ENCODE data around the gene PROM2. TPM values are rescaled to one million over a fixed set of nuclear protein-coding genes. Genes with fewer than 3 reads are reported as not detected.

PROM2 gene
- polyA plus RNA-seq, 1 donor from 2014 or later, result not detected

DNA sequence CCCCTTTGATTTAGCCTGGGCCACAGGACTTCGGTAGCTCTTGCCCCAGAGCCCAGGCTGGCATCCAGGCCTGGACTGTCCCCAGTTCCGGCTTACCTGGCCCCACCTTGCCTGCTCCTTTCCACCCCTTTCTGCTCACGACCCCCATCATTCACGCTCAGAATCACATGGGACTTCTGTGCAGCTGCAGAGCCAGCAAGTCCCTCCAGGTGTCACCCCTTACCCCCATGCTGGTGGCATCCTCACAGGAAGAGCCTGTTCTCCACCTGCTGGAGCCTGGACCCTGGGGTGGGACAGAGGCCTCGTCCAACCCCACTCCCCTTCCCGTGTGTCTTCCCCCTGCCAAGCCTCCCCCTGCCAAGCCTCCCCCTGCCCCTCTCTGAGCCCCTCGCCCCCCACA, 15.0 kb downstream of the PROM2 start:
- no peaks in the 10 kb centered on the region for H3K27me3 Mint-ChIP-seq
- H3K9me3 Mint-ChIP-seq, result peaks cover 4 to 16% (median 10%) of the 10 kb centered on the region in 3 donors
- H3K4me1 Mint-ChIP-seq, result peaks cover 0 to 2% (median 0%) of the 10 kb centered on the region in 3 donors
- no peak overlapping the region for H3K27ac Mint-ChIP-seq
- H3K36me3 Mint-ChIP-seq, result peaks cover 1% of the 10 kb centered on the region
- no peak overlapping the region for H3K4me3 Mint-ChIP-seq

DNA sequence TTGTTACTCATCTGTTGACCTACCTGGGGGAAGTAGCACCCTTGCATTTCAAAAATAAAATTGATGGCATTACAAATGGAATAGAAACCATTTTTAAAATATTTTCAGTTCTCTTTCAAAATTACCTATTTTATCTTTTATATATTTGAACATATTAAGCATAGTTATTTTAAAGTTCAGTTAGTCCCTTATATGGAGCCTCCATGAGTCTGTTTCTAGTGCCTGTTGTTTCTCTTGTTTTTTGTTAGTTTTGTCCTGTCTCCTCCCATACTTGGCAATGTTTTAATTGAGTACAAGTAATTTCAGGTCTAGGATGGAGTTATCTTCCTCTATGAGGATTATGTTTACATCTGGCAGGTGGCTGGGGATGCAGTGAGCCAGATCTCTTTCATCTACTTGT, 17.0 kb downstream of the PROM2 start:
- H3K36me3 Mint-ChIP-seq, result peaks cover 1% of the 10 kb centered on the region
- H3K4me3 Mint-ChIP-seq, result no peak overlapping the region
- peaks cover 4 to 16% (median 10%) of the 10 kb centered on the region in 3 donors for H3K9me3 Mint-ChIP-seq
- H3K4me1 Mint-ChIP-seq, result peaks cover 0 to 2% (median 0%) of the 10 kb centered on the region in 3 donors
- no peak overlapping the region for H3K27ac Mint-ChIP-seq
- no peaks in the 10 kb centered on the region for H3K27me3 Mint-ChIP-seq

DNA sequence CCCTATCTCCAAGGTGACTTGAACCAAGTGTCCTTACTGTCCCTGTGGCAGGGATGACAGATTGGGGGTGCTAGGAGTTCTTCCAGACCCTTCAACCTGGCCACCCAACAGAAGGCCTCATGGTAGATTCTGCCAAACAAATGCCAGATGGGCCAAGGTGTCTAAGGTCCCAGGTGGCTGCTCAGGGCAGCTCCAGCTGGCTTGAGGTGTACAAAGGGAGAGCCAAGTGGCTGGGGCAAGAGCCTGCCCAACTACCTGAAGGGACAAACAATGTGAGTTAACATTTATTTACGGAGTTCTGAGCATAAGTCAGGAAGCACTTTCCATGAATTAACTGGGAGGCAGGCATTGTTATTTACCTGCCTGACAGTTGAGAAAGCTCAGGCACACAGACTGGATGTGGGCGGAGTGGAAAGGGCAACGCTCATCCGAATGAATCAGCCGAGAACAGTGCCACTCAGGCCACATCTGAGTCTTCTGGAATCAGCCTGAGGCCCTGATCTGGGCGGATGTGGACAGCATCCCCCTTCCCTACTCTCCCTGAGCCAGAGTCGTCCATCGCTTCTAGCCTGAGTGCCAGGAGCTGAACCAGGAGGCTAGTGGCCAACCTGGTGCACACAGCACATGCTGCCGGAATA, 18.5 kb downstream of the PROM2 start:
- no peak overlapping the region for H3K27ac Mint-ChIP-seq
- peaks cover 4 to 16% (median 10%) of the 10 kb centered on the region in 3 donors for H3K9me3 Mint-ChIP-seq
- no peak overlapping the region for H3K4me3 Mint-ChIP-seq
- no peaks in the 10 kb centered on the region for H3K36me3 Mint-ChIP-seq
- H3K27me3 Mint-ChIP-seq, result no peaks in the 10 kb centered on the region
- H3K4me1 Mint-ChIP-seq, result no peaks in the 10 kb centered on the region

DNA sequence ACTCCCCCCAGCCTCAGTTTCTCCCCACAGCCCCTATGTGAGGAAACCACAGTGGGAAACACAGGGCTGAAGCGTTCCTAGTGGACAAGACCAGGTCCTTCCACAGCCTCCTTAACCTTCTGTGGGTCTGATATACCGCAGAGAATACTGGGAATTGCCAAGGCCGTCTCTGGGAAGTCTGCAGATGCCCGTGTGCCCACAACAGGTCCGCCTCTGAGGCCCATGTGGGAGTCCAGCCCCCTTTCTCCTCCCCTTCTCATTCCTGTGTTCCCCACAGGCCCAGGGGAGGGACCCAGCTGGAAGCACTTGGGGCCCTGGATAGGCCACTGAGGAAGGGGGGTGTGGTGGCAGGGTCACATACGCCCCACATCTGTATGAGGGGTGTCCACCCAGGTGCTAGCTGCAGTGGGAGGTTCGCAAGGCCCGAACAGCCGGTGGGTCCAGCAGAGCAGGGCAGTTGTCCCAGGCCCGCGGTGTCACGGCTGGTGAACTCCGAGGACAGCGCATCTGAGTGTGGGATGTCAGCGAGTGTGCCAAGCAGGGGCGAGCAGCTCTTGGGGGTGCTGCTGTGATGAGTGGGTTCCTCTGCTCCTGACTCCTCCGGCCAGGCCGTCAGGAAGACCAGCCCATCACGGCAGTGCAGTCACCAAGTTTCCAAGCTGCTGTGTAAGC, 20.5 kb downstream of the PROM2 start:
- no peaks in the 10 kb centered on the region for H3K27me3 Mint-ChIP-seq
- no peaks in the 10 kb centered on the region for H3K36me3 Mint-ChIP-seq
- peaks cover 4 to 16% (median 10%) of the 10 kb centered on the region in 3 donors for H3K9me3 Mint-ChIP-seq
- no peaks in the 10 kb centered on the region for H3K4me1 Mint-ChIP-seq
- H3K27ac Mint-ChIP-seq, result no peak overlapping the region
- no peak overlapping the region for H3K4me3 Mint-ChIP-seq

DNA sequence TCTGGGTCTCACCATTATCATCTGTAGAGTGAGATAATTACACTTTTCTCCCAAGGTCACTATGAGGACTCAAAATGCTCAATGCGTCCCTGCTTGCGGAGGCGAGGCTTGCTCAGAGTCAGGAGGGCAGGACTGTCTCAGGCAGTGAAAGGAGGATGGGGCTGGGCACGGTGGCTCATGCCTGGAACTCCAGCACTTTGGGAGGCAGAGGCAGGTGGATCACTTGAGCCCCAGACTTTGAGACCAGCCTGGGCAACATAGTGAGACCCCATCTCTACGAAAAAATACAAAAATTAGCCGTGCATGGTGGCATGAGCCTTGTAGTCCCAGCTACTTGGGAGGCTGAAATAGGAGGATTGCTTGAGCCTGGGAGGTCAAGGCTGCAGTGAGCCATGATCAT, 21.1 kb downstream of the PROM2 start:
- Mint-ChIP-seq H3K4me1 (no peaks in the 10 kb centered on the region), H3K4me3 (no peak overlapping the region), H3K27me3 (no peaks in the 10 kb centered on the region), H3K27ac (no peak overlapping the region), H3K36me3 (no peaks in the 10 kb centered on the region), H3K9me3 (peaks cover 4 to 12% (median 8%) of the 10 kb centered on the region in 3 donors)

DNA sequence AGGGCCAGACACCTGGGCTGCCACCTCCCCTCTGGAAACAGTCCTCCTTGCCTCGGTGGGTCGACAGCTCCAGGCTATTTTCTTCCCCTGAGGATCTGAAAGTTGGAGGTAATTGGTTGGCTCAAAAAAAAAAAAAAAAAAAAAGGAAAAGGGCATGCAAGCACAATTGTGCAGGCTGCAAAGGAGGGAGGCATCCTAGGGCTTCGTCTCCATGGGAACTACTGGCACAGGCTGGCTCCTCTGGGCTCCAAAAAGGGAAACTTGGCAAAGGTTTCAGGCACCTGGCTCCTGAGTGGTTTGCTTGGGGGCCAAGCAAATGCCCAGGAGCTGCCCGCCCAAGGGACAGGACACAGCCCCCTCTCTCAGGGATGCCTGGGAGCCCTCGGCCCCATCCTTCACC, 21.8 kb downstream of the PROM2 start:
- Mint-ChIP-seq H3K9me3 (peaks cover 2 to 5% (median 3%) of the 10 kb centered on the region in 3 donors), H3K27ac (no peak overlapping the region), H3K36me3 (no peaks in the 10 kb centered on the region), H3K27me3 (no peaks in the 10 kb centered on the region), H3K4me3 (no peak overlapping the region), H3K4me1 (no peaks in the 10 kb centered on the region)

DNA sequence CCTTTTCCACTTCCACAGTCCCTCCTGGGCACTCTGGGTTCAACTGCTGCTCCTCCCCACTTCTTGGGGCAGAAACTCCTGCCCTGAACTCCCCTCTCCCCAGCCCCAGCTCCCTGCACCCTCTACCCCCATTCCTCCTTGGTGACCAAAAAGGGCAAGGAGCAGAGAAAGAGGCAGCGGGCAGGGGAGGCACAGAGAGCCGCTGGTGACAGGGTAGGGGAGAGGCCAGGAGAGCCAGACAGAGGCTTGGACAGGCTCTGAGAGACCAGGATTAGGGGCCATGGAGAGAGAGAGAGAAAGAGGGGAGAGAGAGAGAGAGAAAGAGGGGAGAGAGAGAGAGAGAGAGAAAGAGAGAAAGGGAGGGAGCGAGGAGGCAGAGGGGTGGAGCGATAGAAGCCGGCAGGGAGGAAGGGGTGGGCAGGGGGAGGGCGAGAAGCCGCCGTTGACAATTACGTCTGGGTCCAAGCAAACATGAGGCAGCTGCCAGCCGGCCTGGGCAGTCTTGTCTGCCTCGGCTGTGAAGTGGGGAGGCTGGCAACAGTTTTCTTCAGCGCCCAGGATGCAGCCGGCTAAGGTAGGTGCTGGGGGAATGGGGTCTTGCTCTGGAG, 22.7 kb downstream of the PROM2 start, which contains the start of gene KCNIP3:
Gene KCNIP3 (plus strand): TSS at position 468 of the 608 bp plus-strand sequence. CDS start 92 bp downstream, at position 560.
- H3K4me3 Mint-ChIP-seq, result no peak within 1 kb of the TSS
- H3K27me3 Mint-ChIP-seq, result no peaks in the 10 kb centered on the region
- H3K36me3 Mint-ChIP-seq, result no peaks in the 10 kb centered on the region
- no peak within 1 kb of the TSS for H3K27ac Mint-ChIP-seq
- no peaks in the 10 kb centered on the region for H3K4me1 Mint-ChIP-seq
- peaks cover 0 to 1% (median 0%) of the 10 kb centered on the region in 3 donors for H3K9me3 Mint-ChIP-seq

DNA sequence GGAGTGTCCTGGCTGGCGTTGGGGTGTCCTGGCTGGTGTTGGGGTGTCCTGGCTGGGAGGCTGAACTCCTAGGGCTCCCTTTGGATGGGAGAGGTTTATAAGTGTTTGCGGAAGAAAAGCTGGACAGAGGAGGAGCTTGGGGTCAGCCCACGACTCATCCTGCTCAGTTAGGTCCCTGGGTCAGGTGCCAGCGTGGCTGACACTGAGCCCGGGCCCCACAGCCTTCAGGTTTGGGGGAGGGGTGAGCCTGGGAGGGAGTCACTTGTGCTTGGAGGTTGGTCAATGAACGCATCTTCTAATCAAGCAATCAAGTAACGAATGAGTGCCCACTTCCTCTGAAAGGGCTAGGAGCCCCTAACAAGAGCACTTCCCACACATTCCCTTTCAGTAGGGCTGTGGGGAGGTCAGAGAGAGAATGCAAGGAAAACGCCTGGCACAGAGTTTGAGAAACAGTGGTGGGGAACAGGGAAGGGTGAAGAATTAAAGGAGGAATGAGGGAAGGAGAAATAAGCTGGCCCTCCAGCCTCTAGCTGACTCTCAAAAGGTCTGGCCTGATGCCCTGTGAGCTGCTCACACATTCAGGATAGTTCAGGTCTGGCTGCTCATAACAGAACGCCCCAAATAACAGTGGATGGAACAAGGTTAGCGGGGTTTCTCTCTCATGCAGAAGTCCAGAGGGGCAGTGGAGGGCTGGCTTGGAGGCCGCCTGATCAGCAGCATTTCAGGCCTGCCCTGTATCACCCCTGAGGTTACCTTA, 23.6 kb downstream of the PROM2 start:
- H3K27me3 Mint-ChIP-seq, result peaks cover 1% of the 10 kb centered on the region
- H3K27ac Mint-ChIP-seq, result no peak overlapping the region
- no peaks in the 10 kb centered on the region for H3K36me3 Mint-ChIP-seq
- H3K4me3 Mint-ChIP-seq, result no peak overlapping the region
- peaks cover 0 to 1% (median 0%) of the 10 kb centered on the region in 3 donors for H3K9me3 Mint-ChIP-seq
- H3K4me1 Mint-ChIP-seq, result no peaks in the 10 kb centered on the region

DNA sequence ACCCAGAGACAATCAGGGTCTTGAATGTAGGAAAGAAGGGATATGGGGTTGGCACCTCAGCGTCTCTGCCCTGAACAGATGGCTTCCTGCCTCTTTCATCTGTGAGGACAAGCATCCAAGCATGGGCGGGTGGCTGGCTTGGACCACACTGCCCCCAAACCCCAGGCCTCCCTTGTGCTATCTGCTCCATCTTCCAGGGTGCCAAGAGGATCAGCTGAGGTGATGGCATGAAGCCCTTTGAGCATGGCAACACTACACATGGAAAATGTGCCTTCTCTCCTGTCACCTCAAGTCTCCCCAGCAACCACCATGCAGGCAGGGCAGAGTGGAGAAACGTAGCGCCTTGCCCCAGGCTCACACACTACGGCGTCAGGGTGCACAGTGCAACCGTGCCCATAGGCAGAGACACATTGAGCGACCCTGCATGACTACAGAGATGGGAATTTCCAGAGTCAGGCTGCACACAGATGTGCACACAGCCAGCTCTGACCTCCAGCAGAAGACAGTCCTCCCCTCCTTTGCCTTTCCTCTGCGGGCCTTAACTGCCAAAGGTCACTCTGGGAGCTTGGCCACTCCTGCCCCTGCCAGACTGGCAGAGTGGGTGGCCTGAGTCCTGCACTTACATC, 24.4 kb downstream of the PROM2 start:
- Mint-ChIP-seq H3K27me3 (peaks cover 1% of the 10 kb centered on the region), H3K36me3 (no peaks in the 10 kb centered on the region), H3K4me3 (no peak overlapping the region), H3K9me3 (no peaks in the 10 kb centered on the region), H3K27ac (no peak overlapping the region), H3K4me1 (no peaks in the 10 kb centered on the region)

DNA sequence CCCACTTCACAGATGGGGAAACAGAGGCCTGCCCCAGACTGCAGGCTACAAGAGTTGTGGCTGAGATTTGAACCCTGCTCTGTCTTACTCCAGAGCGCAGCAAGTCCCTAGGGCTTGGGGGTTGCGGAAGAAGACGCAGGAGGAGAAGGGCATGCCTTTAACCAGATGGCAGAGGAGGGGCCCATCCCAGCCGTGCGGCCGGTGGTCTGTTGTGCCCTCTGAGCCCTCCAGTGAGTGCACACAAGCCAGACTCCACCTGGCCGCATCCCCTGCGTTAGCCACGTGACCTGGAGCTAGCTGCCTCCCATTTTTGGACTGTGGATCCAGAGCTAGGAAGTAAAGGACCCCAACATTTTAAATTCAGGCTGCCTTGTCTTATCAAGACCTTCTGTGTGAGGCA, 25.7 kb downstream of the PROM2 start:
- Mint-ChIP-seq H3K4me1 (no peaks in the 10 kb centered on the region), H3K27me3 (peaks cover 1% of the 10 kb centered on the region), H3K4me3 (no peak overlapping the region), H3K9me3 (no peaks in the 10 kb centered on the region), H3K36me3 (no peaks in the 10 kb centered on the region), H3K27ac (no peak overlapping the region)

DNA sequence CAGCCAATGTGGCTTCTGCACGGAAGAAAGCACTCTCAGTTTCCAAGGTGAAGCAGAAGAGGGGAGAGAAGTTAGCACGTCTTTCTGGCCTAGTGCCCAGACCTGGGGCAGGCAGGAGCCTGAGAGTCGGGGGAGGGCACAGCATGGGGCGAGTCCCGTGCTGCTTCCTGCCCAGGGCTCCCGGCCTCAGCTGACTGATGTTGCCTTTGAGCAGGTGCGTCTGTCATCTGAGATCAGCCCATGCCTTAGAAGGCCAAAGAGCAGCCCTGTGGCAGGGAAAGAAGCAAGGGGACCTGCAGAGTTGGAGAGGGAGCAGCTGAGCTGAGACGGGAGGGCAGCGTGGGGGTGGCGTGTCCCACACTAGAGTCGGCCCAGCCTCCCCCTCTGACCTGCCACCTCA, 26.2 kb downstream of the PROM2 start:
- peaks cover 1% of the 10 kb centered on the region for H3K27me3 Mint-ChIP-seq
- H3K4me3 Mint-ChIP-seq, result no peak overlapping the region
- H3K36me3 Mint-ChIP-seq, result no peaks in the 10 kb centered on the region
- H3K4me1 Mint-ChIP-seq, result no peaks in the 10 kb centered on the region
- no peaks in the 10 kb centered on the region for H3K9me3 Mint-ChIP-seq
- no peak overlapping the region for H3K27ac Mint-ChIP-seq

DNA sequence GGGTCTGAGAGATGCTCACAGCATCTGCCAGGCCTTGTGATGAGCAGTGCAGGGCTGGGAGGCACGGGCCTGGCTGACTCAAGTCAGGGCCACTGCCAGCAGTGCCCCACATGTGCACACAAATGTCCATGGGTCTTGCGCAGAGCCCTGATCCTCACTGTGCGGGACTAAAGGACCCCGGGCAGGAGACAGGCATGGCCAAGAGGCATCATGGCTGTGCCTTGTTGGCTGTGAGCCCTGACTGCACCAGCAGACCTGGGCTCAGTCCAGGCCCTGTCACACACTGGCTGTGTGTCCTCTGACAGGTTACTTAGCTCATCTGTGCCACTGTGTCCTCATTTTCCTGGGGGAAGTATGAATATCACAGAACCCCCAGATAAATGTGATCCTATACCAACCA, 26.9 kb downstream of the PROM2 start:
- peaks cover 1% of the 10 kb centered on the region for H3K27me3 Mint-ChIP-seq
- no peak overlapping the region for H3K27ac Mint-ChIP-seq
- peak overlapping the region in 1 of 4 donors; percentile 51 for H3K4me3 Mint-ChIP-seq
- no peaks in the 10 kb centered on the region for H3K36me3 Mint-ChIP-seq
- H3K9me3 Mint-ChIP-seq, result no peaks in the 10 kb centered on the region
- H3K4me1 Mint-ChIP-seq, result no peaks in the 10 kb centered on the region

DNA sequence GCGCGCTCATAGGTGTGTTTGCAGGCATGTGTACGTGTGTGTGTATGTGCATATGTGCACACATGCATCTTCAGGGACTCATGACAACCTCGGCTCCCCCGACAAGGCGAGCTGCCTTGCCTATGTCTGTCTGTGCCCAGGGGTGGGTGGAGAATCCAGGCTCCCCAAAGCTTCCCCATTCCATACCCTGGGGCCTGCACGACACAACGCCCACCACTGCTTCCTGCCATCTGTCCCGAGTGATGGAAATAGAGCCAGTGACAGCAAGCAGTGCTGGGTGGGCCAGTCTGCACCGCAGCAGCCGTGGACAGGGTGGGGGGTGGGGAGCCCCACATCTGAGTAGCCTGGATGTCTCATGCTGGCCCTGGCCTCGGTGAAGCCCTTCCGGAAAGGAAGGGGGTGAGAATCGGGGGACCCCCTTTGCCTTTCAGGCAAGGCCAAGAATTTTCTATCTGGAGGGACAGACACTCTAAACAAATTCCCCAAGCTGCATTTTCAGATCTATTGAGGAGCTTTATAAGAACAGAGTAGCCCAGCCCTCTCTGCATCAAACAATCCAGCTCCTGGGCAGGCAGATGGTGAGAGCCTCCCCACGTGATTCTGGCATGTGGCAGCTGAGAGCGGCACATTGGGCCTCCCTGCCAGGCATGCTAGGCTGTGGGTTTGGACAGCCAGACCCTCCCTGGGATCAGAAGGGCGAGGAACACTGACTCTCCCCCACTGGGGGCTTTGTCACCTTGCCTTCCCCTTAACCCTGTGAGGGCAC, 27.8 kb downstream of the PROM2 start:
- H3K27ac Mint-ChIP-seq, result no peak overlapping the region
- no peaks in the 10 kb centered on the region for H3K36me3 Mint-ChIP-seq

DNA sequence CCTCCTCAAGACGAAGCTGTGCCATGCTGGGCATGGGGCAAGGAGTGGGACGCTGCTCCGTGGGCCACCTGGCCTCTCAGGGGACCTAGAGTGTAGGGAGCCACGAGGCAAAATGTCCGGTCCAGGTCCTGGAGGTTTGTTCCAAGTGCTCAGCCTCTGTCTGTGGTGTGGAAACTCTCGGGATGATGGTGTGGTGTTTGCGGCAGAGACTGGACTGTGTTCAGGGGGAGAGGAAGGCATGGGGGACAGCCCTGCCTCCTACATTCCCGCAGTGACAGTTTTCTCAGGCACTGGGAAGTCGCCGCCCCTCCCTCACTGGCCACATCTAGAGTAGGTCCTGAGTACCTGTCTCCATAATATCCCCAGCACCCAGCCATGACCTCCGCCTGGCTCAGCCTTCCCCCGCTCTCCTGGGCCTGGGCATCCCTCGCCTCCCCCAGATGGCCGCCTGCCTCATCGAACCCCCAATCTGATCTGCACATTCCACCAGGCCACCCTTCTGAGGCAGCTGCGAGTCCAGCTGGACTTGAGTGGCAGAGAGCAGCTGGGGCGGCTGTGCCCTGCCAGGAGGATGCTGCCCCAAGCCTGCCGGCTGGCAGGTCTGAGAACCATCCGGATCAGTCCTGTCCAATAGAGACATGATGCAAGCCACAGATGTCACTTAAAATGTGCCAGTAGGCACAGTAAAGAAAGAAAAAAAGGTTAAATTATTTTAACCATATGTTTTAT, 29.1 kb downstream of the PROM2 start:
- Mint-ChIP-seq H3K27ac (no peak overlapping the region), H3K36me3 (no peaks in the 10 kb centered on the region), H3K9me3 (no peaks in the 10 kb centered on the region), H3K27me3 (peaks cover 1% of the 10 kb centered on the region), H3K4me1 (no peaks in the 10 kb centered on the region), H3K4me3 (no peak overlapping the region)

More for the DNA sequence above, 27.8 kb downstream of the PROM2 start:
- Mint-ChIP-seq H3K9me3 (no peaks in the 10 kb centered on the region), H3K27me3 (peaks cover 1% of the 10 kb centered on the region), H3K4me1 (no peaks in the 10 kb centered on the region), H3K4me3 (no peak overlapping the region)

Measured in IgD-negative memory B cell (primary cell).